ENCODE data around the gene ZNF778.

ZNF778 gene

DNA sequence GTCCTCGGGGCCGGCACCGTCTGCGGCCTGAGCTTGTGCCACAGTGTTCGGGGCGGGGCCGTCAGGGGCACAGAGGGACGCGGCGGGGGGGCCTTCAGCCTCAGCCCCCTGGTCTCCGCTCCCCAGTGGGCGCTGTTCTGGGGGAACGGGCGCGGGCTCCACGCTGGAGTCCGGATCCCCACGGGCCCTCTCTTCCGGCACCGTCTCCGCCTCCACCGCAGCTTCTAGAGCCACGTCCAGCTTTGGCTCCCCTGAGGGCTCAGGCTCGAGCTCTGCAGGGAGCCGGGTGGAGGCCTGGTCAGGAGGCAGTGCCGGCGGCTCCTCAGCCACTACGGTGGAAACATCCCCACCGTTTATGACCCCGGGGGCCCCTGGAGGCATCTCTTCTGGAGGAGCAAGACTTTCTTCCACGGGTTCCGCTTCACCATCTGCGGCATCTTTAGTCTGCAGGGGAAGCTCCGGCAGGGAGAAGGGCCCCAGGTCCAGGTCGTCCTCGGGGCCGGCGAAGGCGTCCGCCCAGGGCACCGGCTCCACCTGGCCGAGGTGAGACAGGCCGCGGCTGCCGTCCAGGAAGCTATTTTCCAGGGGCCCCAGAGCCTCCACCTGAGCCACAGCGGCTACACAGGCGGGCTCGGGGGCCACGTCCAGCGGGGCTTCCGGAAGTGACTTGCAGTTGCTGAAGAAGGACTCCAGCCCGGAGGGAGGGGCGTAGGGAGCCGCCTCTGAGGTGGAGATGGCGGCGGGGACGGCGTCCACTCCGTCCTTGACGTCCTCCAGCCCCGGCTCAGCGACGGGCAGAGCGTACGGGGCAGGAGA lies 62.4 kb downstream of the ZNF778 start:
- Histone ChIP-seq H3K27ac (ENCODE audit: extremely low read depth, low read depth, low read length) (no peak overlapping the region), H3K9me3 (ENCODE audit: control insufficient read depth, insufficient read depth, low read depth, low read length) (no peaks in the 10 kb centered on the region), H3K36me3 (ENCODE audit: control insufficient read depth in 2 of 2, insufficient read depth in 1 of 2, low read length in 2 of 2) (peaks cover 7 to 87% of the 10 kb centered on the region in 2 experiments; a peak in 2 of 3 replicates), H3K4me1 (ENCODE audit: control insufficient read depth, insufficient read depth, low read length) (no peaks in the 10 kb centered on the region), H3K4me3 (ENCODE audit: low read depth, low read length) (no peak overlapping the region)
- TF ChIP-seq MEIS1 (CRISPR knock-in tag; IDR thresholded peaks at IDR 0.05; ENCODE audit: borderline replicate concordance) (no peak), SP3 (tag by site-specific recombination; IDR thresholded peaks at IDR 0.05) (no peak), ZNF473 (tag by site-specific recombination; IDR thresholded peaks at IDR 0.05) (no peak), BCL11A (tag by site-specific recombination; IDR thresholded peaks at IDR 0.05; ENCODE audit: low read depth) (no peak), ZNF404 (tag by site-specific recombination; IDR thresholded peaks at IDR 0.05) (no peak), YY1 (tag by site-specific recombination; IDR thresholded peaks at IDR 0.05) (no peak), ZNF626 (tag by site-specific recombination; IDR thresholded peaks at IDR 0.05) (no peak), ZNF664 (tag by site-specific recombination; IDR thresholded peaks at IDR 0.05) (no peak)
- TF ChIP-seq, protein P1, sequence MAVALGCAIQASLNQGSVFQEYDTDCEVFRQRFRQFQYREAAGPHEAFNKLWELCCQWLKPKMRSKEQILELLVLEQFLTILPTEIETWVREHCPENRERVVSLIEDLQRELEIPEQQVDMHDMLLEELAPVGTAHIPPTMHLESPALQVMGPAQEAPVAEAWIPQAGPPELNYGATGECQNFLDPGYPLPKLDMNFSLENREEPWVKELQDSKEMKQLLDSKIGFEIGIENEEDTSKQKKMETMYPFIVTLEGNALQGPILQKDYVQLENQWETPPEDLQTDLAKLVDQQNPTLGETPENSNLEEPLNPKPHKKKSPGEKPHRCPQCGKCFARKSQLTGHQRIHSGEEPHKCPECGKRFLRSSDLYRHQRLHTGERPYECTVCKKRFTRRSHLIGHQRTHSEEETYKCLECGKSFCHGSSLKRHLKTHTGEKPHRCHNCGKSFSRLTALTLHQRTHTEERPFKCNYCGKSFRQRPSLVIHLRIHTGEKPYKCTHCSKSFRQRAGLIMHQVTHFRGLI (tag by site-specific recombination; IDR thresholded peaks at IDR 0.05) = no peak
- TF ChIP-seq, protein P2, sequence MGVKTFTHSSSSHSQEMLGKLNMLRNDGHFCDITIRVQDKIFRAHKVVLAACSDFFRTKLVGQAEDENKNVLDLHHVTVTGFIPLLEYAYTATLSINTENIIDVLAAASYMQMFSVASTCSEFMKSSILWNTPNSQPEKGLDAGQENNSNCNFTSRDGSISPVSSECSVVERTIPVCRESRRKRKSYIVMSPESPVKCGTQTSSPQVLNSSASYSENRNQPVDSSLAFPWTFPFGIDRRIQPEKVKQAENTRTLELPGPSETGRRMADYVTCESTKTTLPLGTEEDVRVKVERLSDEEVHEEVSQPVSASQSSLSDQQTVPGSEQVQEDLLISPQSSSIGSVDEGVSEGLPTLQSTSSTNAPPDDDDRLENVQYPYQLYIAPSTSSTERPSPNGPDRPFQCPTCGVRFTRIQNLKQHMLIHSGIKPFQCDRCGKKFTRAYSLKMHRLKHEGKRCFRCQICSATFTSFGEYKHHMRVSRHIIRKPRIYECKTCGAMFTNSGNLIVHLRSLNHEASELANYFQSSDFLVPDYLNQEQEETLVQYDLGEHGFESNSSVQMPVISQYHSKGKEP (tag by site-specific recombination; IDR thresholded peaks at IDR 0.05) = no peak
- TF ChIP-seq, protein P3, sequence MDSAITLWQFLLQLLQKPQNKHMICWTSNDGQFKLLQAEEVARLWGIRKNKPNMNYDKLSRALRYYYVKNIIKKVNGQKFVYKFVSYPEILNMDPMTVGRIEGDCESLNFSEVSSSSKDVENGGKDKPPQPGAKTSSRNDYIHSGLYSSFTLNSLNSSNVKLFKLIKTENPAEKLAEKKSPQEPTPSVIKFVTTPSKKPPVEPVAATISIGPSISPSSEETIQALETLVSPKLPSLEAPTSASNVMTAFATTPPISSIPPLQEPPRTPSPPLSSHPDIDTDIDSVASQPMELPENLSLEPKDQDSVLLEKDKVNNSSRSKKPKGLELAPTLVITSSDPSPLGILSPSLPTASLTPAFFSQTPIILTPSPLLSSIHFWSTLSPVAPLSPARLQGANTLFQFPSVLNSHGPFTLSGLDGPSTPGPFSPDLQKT (IDR thresholded peaks at IDR 0.05; ENCODE audit: borderline replicate concordance, low read depth, low read length) = no peak
- TF ChIP-seq, protein P4, sequence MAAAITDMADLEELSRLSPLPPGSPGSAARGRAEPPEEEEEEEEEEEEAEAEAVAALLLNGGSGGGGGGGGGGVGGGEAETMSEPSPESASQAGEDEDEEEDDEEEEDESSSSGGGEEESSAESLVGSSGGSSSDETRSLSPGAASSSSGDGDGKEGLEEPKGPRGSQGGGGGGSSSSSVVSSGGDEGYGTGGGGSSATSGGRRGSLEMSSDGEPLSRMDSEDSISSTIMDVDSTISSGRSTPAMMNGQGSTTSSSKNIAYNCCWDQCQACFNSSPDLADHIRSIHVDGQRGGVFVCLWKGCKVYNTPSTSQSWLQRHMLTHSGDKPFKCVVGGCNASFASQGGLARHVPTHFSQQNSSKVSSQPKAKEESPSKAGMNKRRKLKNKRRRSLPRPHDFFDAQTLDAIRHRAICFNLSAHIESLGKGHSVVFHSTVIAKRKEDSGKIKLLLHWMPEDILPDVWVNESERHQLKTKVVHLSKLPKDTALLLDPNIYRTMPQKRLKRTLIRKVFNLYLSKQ (tag by site-specific recombination; IDR thresholded peaks at IDR 0.05; ENCODE audit: borderline replicate concordance) = no peak
- TF ChIP-seq, protein P5, sequence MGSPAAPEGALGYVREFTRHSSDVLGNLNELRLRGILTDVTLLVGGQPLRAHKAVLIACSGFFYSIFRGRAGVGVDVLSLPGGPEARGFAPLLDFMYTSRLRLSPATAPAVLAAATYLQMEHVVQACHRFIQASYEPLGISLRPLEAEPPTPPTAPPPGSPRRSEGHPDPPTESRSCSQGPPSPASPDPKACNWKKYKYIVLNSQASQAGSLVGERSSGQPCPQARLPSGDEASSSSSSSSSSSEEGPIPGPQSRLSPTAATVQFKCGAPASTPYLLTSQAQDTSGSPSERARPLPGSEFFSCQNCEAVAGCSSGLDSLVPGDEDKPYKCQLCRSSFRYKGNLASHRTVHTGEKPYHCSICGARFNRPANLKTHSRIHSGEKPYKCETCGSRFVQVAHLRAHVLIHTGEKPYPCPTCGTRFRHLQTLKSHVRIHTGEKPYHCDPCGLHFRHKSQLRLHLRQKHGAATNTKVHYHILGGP (tag by site-specific recombination; IDR thresholded peaks at IDR 0.05) = no peak
- CTCF ChIA-PET = no interaction called here
- POLR2A ChIA-PET = no interaction called here

DNA sequence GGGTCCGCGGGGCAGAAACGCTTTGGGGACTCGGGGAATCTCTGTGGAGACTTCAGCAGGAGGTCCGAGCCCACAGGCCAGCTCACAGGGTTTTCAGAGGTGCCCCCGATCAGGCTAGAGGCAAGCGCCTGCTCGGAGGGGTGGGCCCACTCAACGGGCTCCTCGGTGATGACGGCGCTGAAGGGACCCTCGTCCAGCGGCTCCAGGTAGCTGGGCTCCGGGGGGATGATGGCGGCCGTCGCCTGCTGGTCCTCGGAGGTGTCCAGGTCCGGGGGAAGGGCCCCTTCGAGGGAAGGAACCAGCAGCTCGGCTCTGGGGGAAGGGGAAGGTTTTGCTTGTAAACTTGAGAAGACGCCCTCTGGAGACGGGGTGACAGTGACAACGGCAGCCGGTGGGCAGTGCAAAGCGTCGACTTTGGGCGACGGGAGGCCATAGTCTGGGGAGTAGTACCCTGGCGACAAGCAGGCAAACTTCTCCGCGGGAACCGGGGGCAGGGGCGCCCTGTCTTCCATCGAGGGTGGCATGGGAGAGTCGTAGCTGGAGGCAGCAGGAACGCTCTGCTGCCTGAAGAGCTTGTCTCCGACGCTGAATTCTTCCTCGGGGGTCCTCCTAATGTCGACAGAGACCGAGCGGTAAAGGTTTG lies 63.2 kb downstream of the ZNF778 start:
- H3K27ac ChIP-seq (ENCODE audit: extremely low read depth, low read depth, low read length) = no peak overlapping the region
- H3K9me3 ChIP-seq (ENCODE audit: control insufficient read depth, insufficient read depth, low read depth, low read length) = no peaks in the 10 kb centered on the region
- ChIA-PET POLR2A (interaction anchor here (1.0 kb wide), 1 partner anchor 33 kb away, joined by 3 read pairs; no protein-coding TSS in a partner anchor), CTCF (interaction anchor here (1.0 kb wide), 1 partner anchor 8 kb away, joined by 3 read pairs; no protein-coding TSS in a partner anchor)
- H3K4me1 ChIP-seq (ENCODE audit: control insufficient read depth, insufficient read depth, low read length) = no peaks in the 10 kb centered on the region
- H3K4me3 ChIP-seq (ENCODE audit: low read depth, low read length) = no peak overlapping the region
- H3K36me3 ChIP-seq (ENCODE audit: control insufficient read depth in 2 of 2, insufficient read depth in 1 of 2, low read length in 2 of 2) = peaks cover 7 to 87% of the 10 kb centered on the region in 2 experiments; a peak in 2 of 3 replicates
- TF ChIP-seq, protein P6, sequence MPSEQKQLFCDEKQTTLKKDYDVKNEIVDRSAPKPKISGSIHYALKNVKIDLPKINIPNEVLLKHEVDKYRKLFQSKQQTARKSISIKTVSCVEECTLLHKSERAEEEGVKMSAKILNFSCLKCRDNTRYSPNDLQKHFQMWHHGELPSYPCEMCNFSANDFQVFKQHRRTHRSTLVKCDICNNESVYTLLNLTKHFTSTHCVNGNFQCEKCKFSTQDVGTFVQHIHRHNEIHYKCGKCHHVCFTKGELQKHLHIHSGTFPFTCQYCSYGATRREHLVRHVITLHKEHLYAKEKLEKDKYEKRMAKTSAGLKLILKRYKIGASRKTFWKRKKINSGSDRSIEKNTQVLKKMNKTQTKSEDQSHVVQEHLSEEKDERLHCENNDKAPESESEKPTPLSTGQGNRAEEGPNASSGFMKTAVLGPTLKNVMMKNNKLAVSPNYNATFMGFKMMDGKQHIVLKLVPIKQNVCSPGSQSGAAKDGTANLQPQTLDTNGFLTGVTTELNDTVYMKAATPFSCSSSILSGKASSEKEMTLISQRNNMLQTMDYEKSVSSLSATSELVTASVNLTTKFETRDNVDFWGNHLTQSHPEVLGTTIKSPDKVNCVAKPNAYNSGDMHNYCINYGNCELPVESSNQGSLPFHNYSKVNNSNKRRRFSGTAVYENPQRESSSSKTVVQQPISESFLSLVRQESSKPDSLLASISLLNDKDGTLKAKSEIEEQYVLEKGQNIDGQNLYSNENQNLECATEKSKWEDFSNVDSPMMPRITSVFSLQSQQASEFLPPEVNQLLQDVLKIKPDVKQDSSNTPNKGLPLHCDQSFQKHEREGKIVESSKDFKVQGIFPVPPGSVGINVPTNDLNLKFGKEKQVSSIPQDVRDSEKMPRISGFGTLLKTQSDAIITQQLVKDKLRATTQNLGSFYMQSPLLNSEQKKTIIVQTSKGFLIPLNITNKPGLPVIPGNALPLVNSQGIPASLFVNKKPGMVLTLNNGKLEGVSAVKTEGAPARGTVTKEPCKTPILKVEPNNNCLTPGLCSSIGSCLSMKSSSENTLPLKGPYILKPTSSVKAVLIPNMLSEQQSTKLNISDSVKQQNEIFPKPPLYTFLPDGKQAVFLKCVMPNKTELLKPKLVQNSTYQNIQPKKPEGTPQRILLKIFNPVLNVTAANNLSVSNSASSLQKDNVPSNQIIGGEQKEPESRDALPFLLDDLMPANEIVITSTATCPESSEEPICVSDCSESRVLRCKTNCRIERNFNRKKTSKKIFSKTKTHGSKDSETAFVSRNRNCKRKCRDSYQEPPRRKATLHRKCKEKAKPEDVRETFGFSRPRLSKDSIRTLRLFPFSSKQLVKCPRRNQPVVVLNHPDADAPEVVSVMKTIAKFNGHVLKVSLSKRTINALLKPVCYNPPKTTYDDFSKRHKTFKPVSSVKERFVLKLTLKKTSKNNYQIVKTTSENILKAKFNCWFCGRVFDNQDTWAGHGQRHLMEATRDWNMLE (tag by site-specific recombination; conservative IDR thresholded peaks at IDR 0.05; ENCODE audit: low read depth) = no peak
- TF ChIP-seq ZNF354C (tag by site-specific recombination; IDR thresholded peaks at IDR 0.05; ENCODE audit: borderline replicate concordance, low read depth) = no peak
- no peak for TF ChIP-seq ZFP69B (tag by site-specific recombination; IDR thresholded peaks at IDR 0.05)
- TF ChIP-seq, protein P7, sequence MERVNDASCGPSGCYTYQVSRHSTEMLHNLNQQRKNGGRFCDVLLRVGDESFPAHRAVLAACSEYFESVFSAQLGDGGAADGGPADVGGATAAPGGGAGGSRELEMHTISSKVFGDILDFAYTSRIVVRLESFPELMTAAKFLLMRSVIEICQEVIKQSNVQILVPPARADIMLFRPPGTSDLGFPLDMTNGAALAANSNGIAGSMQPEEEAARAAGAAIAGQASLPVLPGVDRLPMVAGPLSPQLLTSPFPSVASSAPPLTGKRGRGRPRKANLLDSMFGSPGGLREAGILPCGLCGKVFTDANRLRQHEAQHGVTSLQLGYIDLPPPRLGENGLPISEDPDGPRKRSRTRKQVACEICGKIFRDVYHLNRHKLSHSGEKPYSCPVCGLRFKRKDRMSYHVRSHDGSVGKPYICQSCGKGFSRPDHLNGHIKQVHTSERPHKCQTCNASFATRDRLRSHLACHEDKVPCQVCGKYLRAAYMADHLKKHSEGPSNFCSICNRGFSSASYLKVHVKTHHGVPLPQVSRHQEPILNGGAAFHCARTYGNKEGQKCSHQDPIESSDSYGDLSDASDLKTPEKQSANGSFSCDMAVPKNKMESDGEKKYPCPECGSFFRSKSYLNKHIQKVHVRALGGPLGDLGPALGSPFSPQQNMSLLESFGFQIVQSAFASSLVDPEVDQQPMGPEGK (tag by site-specific recombination; IDR thresholded peaks at IDR 0.05) = no peak
